HG03097 (cell line): Measurements from ENCODE around the gene URB2.
"Not testable (repeated sequence)": the region's sequence is repeated elsewhere in the genome, so short reads cannot be mapped to it uniquely, and the experiment has no call there.

Experiments
- ATAC-seq: cut with Tn5 transposase; IDR thresholded peaks from one replicate; pipeline ENCODE4 v1.9.1; 2021; ENCODE audit not compliant: unreplicated experiment, low FRiP score

Gene URB2

GRCh38 chr1:229625915-229626831 is at the start of gene URB2, which contains the start of gene TAF5L:
TSS of gene URB2 (plus strand) at chr1:229626247. CDS start at chr1:229627634, 1,387 bp downstream.
TSS of gene TAF5L (minus strand) at chr1:229626122. CDS start at chr1:229614482, 11,640 bp downstream.
- peak; percentile 70 for ATAC-seq

GRCh38 chr1:229578168-229579058 is 47.6 kb upstream of the URB2 start:
- ATAC-seq: no peak

- ATAC-seq: no peak
Observed at GRCh38 chr1:229579059-229579673, 46.9 kb upstream of the URB2 start.

GRCh38 chr1:229581485-229581884 is 44.6 kb upstream of the URB2 start:
- no peak for ATAC-seq

DNA sequence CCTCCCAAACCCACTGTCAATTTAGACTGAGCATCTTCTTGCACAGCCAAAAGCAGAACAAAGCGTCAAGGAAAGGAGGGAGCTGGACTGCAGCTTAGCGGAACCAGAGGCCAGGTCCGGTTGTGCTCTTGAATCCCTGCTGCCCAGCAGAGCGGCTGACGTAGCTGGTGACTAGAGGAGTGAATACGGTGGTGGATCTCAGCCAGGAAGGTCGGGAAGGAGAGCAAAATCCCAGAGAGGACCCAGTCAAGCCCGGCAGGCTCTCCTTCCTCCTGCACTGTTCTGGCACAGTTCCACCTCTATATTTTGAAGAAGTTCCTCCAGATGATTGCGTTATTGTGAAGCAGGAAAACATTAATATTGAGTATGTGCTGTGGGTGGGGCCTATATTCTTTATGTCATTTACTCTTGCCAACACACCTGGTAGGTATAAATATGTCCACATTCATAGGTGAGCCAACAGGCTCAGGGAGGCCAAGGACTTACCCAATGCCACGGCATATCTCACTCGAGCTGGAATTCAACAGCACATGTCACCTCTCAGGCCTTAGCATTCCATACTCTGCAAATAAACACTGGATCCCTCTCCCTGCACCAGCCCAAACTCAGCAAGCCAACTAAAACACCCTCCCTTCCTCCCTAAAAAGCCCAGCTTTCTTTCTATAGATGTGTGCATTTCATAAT is 43.9 kb upstream of the URB2 start:
- no peak for ATAC-seq

DNA sequence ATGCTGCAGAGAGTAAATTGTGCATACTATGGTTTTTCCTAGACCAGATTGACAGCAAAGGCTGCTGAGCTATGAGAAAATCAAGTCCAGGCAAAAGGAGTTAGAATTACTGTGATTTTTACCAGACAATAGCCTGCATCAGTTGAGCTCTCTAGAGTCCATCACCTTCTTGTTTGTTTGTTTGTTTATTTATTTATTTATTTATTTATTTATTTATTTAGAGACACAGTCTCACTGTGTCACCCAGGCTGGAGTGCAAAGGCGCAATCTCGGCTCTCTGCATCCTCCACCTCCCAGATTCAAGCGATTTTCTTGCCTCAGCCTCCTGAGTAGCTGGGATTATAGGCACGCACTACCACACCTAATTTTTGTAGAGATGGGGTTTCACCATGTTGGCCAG is 43.3 kb upstream of the URB2 start:
- no peak for ATAC-seq

GRCh38 chr1:229585338-229585737 is 40.7 kb upstream of the URB2 start:
- ATAC-seq: no peak

GRCh38 chr1:229590119-229590518 is 35.9 kb upstream of the URB2 start:
- no peak for ATAC-seq

DNA sequence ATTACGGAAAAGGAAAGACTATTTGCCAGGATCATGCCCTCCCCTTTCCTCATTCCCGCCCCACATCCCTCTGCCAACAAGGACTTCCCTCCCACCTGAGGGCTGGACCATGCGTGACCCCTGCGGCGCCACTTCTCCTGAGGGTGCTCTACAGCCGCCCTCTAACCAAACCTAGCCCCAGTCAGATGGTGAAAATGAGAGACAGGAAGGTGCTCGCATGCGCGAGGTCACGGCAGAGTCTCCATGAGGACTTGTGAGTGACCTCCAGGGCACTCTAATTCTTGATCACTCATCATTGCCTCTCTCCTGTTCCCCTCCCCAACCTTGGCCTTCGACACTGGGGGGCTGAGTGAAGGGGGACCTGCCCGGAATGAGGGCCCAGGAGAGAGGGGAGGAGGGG is 32.2 kb upstream of the URB2 start:
- ATAC-seq: no peak

DNA sequence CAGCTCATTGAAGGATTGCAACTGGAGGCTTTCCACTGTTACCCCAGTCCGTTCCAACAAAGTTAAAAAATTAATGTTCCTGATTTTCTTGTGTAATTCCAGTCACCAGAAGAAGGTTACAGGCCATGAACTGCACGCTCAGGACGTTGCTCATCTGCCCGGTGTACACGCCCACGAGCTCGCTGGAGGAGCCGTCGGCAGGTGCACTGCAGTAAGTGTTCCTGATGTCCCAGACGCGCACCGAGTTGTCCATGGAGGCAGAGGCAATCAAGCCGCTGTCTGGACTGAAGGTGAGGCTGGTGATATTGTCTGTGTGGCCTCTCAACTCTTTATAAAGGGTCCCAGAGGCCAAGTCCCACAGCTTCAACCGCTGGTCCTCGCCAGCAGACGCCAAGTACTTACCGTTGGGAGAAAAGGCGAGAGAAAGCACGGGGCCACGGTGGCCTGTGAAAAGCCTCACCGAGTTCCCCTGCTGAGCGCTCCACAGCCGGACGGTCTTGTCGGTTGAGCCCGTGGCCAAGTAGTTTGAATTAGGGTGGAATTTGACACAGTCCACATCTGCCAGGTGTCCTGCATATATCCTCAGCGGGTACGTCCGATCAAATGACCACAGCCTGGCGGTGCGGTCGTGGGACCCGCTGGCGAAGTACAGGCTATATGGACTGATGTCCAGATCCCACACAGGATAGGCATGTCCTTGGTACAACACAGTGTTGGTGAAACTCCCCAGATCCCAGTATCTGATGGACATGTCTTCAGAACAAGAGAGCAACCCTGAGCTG is 31.6 kb upstream of the URB2 start:
- no peak for ATAC-seq

GRCh38 chr1:229595876-229596275 is 30.2 kb upstream of the URB2 start:
- ATAC-seq: not testable (repeated sequence)

DNA sequence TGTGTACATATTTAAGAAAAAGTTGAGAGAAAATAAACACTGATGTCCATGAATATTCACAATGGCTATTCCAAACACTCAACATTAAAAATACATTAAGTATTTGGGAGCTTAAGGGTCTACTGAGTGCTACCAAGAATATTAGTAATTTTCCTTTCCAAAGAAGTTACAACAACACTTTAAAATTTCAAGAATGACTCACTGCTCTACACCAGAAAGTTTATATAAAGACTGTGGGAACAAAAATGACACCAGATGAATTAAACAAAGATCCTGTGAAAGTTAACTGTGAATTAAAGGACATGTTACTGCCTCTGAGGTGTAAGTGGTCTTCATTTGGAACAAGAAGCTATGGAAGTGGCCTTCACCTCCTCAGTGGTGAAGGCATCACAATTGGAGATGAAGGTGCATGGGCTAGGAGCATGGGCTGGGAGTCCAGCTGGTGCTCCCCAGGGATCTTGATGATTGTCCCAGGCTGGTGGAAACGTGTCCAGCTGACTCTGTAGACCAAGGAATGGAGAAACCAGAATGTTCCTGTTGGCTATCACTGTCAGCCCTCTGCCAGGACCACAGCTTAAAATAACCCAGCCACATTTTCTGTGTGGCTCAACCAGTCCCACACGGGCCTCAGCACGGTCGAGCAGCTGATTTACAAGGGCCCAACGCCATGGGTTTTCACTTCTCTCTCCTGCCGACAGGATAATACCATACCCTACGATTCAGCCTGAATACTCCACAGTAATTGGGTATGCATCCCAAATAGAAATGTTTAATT is 28.9 kb upstream of the URB2 start:
- no peak for ATAC-seq

DNA sequence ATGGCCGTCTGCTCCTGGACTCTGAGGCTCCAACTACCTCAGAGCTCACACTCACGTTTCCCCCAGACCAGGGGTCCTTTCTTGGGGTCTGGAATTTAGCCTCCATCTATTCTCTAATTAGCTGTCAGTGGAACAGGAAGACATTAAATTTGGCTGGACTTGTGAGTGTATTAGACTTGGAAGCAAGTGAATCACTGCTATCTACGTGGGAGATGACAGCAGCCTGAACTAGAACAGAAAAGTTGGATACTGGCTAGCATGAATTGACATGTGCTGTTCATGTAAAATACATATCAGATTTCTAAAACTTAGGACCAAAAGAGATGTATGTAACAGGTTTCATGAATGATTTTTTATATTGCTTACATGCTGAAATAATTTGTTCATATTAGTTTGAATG is 28.2 kb upstream of the URB2 start:
- ATAC-seq: no peak

GRCh38 chr1:229599218-229599954 is 26.7 kb upstream of the URB2 start:
- ATAC-seq: no peak

GRCh38 chr1:229600229-229600628 is 25.8 kb upstream of the URB2 start:
- ATAC-seq: no peak

GRCh38 chr1:229603371-229604005 is 22.6 kb upstream of the URB2 start:
- no peak for ATAC-seq

GRCh38 chr1:229607370-229607769 is 18.7 kb upstream of the URB2 start:
- ATAC-seq: no peak

GRCh38 chr1:229608590-229608989 is 17.5 kb upstream of the URB2 start:
- ATAC-seq: no peak
